Limb (tissue), 2 donors: ENCODE measurements around the gene ELF4.
"Not testable (repeated sequence)": the region's sequence is repeated elsewhere in the genome, so short reads cannot be mapped to it uniquely, and the experiment has no call there.

Experiments used
- DNase-seq, 2 donors: peaks; one replicate each; pipeline ENCODE4 v3.0.0-alpha.2; 2016; ENCODE audit errors: extremely low spot score in 2 of 2

The ELF4 gene

DNA sequence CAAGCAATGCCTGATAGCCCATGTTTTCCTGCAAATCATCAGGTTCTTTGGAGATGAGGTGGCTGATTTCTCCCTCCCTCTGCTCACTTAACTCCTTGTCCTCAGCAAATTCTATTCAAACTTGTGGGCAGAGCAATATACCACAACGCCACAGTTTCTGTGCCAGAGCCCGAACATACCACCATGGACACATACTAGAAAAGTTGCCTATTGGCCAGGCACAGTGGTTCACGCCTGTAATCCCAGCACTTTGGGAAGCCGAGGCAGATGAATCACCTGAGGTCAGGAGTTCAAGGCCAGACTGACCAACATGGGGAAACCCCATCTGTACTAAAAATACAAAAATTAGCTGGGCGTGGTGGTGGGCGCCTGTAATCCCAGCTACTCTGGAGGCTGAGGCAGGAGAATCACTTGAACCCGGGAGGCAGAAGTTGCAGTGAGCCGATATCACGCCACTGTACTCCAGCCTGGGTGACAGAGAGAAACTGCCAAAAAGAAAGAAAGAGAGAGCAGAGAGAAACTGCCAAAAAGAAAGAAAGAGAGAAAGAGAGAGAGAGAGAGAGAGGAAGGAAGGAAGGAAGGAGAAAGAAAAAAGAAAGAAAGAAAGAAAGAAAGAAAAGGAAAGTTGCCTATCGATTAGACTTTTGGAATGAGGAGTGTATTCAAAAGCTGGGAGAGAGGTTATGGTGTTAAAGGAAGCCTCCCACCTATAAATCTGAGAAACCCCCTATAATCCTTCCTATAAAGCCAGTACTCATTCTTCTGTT, 5.0 kb upstream of the ELF4 start:
- DNase-seq, result not testable (repeated sequence)

DNA sequence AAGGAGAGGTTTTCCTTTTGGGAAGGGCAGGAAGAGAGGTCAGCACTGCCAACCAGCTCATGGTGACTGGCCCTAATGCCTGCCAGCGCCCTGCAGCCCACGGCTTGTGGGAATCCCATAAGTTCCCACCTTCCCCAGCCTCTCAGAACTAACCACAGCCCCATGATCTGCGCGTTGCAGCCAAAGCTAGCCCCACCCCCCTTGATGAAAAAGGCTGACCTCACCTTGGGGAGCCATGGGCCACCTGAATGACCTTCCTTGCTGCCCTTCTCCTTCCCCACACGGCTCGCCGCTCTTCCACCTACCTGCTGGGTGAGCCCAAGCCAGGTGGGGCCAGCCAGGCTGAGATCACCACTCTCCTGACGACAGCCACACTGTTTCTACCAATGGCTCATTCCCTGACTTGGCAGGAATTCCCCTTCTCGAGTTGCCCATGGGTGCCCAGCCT, 3.9 kb upstream of the ELF4 start:
- no peak for DNase-seq

DNA sequence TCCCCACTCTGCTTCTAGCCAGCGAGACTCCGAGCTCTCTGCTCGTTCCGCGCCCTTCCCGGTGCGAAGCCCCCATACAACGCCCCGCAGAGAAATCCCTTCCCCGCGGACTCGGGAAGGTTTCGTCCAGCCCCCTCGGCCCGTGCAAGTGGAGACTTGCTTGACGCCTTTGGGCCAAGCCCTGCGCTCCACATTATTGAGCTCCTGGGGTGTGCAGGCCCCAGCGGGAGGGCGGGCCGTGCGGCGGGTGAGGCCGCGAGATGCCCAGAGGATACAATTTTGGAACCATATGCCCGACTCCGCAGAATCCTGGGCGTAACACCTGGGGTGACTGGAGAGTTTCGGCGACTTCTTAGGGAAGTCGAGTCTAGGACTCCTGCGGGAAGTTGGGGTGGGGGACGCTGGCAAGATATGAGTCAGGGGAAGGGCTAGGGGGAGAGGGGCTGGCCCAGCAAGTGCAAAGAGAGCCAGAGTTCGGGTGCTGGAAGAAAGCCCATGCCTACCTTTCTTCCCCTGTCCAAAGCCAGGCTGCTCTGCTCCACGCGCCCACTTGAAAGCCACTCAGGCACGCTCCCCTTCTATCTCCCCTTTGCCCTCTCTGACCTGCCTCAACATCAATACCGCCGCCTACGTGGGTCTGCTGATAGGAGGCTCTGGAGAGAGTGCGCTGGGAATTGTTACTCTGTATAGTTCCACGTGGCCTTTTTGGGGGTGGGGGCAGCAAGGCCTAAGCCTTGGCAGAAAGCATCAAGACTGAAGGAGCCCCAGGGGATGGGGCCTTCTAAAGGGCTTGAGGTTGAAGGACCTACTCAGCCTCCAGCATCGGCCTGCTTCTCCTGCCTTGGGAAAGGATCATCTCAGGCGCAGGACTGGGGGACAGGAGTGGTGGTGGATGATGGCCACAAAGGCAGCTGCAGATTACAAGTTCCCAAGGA, 1.2 kb upstream of the ELF4 start:
- no peak for DNase-seq

GRCh38 chrX:130109429-130110378, 593 bp downstream of the ELF4 start:
- DNase-seq, result no peak

GRCh38 chrX:130108647-130109428, 1.5 kb downstream of the ELF4 start:
- no peak for DNase-seq

DNA sequence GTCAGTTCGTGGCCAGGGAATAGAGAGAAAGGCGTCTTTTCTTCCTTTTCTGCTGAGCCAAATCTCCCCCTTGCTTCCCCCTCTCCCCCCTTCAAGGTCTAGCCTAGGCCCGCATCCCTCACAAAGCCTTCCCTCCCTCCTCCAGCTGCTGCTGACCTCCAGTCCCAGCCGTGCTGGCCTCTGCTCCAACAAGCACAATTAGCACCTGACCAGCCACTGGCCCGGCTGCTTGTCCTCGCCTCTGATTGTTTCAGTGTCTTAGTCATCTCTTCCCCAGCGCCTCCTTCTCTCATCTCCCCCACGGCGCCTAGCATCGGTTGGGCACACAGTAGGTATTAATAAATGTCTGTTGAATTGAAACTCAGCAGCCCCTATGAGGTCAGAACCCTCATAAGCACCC, 4.2 kb downstream of the ELF4 start:
- DNase-seq, result no peak

DNA sequence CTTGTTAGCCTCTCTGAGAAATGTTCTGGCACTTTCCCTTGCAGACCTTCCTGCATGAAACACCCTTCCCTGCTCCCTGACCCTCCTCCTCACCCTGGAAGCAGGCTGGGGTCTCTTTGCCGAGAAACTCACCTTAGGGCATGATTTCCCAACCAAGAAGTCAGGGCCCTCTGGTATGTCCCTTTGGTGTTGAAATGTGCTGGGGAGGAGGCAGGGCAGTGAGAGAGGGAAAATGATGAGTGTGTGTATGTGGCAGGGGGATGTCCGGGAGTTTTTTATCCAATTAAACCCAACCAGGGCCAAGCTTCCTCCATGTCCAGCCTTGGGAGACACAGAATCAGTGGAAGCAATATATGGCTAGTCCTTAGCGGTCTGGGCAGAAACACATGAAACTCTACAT, 5.1 kb downstream of the ELF4 start:
- no peak for DNase-seq

- no peak for DNase-seq
Observed at GRCh38 chrX:130103605-130104004, 6.7 kb downstream of the ELF4 start.

GRCh38 chrX:130100180-130100579, 10.1 kb downstream of the ELF4 start:
- no peak for DNase-seq

DNA sequence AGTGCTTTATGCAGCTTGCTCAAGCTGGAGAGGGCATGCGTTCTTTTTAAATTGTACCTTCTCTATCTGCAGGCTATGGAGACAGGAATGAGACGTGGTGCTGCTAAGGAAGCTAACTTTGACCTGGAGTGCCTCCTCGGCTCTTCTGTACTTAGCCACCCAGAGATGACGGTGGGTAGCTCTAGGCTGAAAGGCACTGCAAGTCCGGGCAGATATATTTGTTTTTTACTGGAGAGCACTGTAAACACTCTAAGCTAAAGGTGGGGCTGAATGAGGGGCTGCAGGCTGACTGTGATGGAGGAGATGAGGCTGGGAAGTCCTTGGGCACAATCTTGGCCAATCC, 12.1 kb downstream of the ELF4 start:
- no peak for DNase-seq

DNA sequence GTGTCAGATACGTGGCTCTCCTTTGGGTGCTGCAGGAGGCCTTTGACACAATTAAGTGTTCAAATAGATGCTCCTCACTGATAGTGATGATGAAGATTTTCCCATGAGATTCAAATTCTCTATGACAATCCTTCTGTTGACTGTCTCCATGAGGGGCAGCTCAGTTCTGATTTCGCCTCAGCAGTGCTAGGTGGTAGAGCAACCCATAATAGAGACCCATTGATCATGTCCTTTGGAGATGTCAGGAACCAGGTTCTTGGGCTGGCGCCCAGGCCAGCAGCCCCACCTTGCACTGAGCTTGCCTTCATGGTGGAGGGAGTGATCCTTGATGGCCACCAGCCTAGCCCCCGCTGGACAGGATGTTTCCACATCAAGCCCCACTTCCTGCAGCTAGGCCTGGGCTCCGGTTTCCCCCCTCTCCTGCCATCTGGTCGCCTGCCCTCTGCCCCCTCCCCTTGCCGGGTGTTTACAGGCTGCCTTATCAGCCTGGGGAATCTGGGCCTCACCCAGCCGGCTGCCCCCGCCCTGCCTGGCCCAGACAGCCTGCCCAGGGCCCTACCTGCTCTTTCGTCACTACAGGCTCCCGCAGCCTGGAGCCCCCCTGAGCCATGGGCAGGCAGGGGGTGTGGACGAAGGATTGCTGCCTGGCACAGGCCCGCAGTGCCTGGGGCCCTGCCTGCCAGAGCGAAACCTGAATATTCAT, 12.6 kb downstream of the ELF4 start:
- no peak for DNase-seq

- no peak for DNase-seq
Observed at GRCh38 chrX:130095249-130096030, 14.9 kb downstream of the ELF4 start.

DNA sequence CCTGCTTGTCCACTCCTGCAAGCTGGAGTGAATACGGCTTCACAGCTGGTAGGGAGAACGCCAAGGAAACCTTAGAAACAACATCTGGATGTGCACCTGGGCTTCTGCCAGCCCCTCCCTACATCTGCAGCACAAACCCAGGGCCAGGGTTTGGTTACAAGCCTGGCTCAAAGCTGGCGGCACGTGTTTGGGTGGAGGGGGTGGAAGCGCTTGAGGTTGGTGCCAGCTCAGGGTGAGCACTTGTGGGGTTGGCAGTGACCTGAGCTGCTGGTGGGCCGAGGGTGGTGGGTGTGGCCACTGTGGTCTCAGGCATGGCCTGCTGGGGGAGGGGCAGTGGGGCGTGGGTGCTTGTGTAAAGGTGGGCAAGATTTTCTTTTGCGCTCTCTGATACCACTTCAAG, 15.6 kb downstream of the ELF4 start:
- DNase-seq, result no peak

DNA sequence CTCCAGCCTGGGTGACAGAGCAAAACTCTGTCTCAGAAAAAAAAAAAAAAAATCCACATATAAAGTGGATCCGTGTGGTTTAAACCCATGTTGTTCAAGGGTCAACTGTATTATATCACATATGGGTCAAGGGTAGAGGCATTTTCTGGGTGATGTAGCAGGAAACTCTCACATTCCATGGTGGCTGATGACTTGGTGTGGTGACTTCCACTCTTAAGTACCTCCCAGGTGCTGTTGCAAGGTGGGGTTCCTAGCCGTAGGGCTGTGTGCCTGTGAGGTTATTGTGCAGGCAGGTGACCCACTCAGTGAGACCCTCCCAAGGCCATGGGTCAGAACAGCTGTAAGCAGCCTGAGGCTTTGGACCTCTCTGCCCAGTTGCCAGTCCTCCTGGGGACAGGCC, 17.0 kb downstream of the ELF4 start:
- no peak for DNase-seq

DNA sequence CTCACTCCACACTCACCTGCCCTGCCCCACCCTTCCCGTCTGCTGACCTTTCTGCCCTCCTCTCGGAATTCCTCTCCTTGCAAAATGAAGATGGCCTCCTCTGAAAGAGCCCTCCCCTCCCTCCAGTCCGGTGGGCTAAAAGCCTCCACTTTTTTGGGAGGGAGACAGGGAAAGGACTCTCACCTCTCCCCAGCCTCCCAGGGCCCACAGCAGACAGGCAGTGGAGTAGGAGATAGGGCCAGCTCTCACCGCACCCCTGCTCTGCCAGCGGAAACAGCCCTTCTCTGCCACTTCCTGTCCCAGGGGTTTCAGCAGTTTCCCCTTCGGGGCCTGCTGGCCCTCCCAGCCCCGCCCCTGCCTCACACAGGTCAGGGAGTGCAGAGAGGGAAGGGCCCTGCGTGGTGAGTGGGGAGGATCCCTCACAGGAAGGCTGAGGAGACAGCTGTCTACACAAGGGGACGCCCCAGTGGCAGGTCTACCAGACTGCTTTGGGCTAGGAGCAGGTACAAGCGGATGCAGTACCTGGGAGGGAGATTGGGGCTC, 18.2 kb downstream of the ELF4 start:
- DNase-seq, result no peak

GRCh38 chrX:130090364-130090763, 19.9 kb downstream of the ELF4 start:
- no peak for DNase-seq

- no peak for DNase-seq
Observed at GRCh38 chrX:130086447-130087206, 23.7 kb downstream of the ELF4 start.
